Natural killer cell (primary cell): Measurements from ENCODE around the gene ZSCAN4. TPM values are rescaled to one million over a fixed set of nuclear protein-coding genes. Genes with fewer than 3 reads are reported as not detected.

Source experiments
- ATAC-seq, 3 donors: fragments of 150-1000 bp in 2 of 3; fragments of 200-7000 bp in 1 of 3; cut with Tn5 transposase; 1 replicate in 1 of 3; 2 replicates in 2 of 3; pipeline ENCODE4 v1.10.0; 2021; ENCODE audit warnings: mild to moderate bottlenecking in 2 of 3, moderate library complexity in 2 of 3
- DNase-seq, 2 donors: peaks; one replicate each; pipeline versions ENCODE4 v3.0.0 to v3.0.0-alpha.2; 2013 to 2021; ENCODE audit warnings: mixed read lengths in 1 of 2
- H3K27ac ChIP-seq: one replicate; pipeline ENCODE4 v1.5.1; 2013; ENCODE audit warnings: mild to moderate bottlenecking, low read length
- H3K27me3 ChIP-seq: one replicate; pipeline ENCODE4 v1.6.1; 2013; ENCODE audit warnings: low read length; ENCODE audit not compliant: control insufficient read depth, insufficient read depth
- H3K36me3 ChIP-seq: one replicate; pipeline ENCODE4 v1.6.1; 2013; ENCODE audit warnings: low read length; ENCODE audit not compliant: control insufficient read depth, insufficient read depth
- H3K4me1 ChIP-seq: one replicate; pipeline ENCODE4 v1.6.1; 2013; ENCODE audit warnings: low read length; ENCODE audit not compliant: control insufficient read depth, insufficient read depth
- H3K4me3 ChIP-seq: one replicate; pipeline ENCODE4 v1.5.1; 2013; ENCODE audit warnings: low read length
- H3K9me3 ChIP-seq: one replicate; pipeline ENCODE4 v1.6.1; 2013; ENCODE audit warnings: low read length; ENCODE audit not compliant: control insufficient read depth, insufficient read depth
- H3K27ac Mint-ChIP-seq, 2 donors: one replicate each; pipeline ENCODE4 v1.8.0; 2022; ENCODE audit warnings: mild to moderate bottlenecking in 2 of 2, mixed read lengths in 2 of 2, moderate library complexity in 1 of 2
- H3K27me3 Mint-ChIP-seq, 2 donors: one replicate each; pipeline ENCODE4 v1.8.0; 2022; ENCODE audit warnings: low read depth in 2 of 2, mixed read lengths in 2 of 2
- H3K36me3 Mint-ChIP-seq: one replicate; pipeline ENCODE4 v1.8.0; 2022; ENCODE audit warnings: mixed read lengths
- H3K4me1 Mint-ChIP-seq, 2 donors: one replicate each; pipeline ENCODE4 v1.8.0; 2022; ENCODE audit warnings: mixed read lengths in 2 of 2
- H3K4me3 Mint-ChIP-seq: one replicate; pipeline ENCODE4 v1.8.0; 2022; ENCODE audit warnings: mild to moderate bottlenecking, moderate library complexity, mixed read lengths
- H3K9me3 Mint-ChIP-seq, 2 donors: one replicate each; pipeline ENCODE4 v1.8.0; 2022; ENCODE audit warnings: mixed read lengths in 2 of 2
- WGBS: methylation state at CpG from one replicate; pipeline ENCODE4 v1.1.7; 2013; ENCODE audit warnings: missing lambda C conversion rate; ENCODE audit not compliant: insufficient coverage; 5-methylcytosine and 5-hydroxymethylcytosine counted together
- intact Hi-C: fragments of 100-400 bp; cut with micrococcal nuclease; formaldehyde crosslinking; loops from one replicate; pipeline ENCODE4 v1.14.2; 2022
- total RNA-seq, 4 donors: library from RNA; stranded (reverse); fragments of 120-200 nt in 1 of 4; gene quantifications; one replicate each; pipeline versions ENCODE4 v1.2.3 to v1.2.4, GENCODE V29; 2013 to 2022
- TF ChIP-seq, protein P1 (sequence below): fragments of 200-600 bp; IDR thresholded peaks from one replicate; pipeline ENCODE4 v1.8.0; 2022; ENCODE audit warnings: antibody characterized with exemption

Gene ZSCAN4
- total RNA-seq, 3 donors from 2014 or later (not counting 1 experiment from before 2014, with no cell fraction given), result not detected

DNA sequence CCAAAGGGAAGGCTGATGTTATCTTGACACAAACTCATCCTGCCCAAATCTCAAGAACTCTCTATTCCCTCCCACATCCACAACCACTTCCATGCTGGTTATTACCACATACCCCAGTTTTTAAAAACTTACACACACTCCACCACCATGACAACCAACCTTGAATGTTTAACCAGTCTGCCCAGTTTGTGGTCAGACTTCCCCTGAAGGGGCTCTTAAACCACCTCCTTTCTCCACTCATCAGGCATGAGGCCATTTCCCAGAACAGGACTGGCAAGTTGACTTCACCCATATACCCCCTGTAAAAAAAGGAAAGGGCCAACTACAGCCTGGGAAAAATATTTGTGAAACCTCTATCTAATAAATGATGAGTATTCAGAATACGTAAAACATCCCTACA lies 12.4 kb upstream of the ZSCAN4 start:
- Mint-ChIP-seq H3K27ac (no peak overlapping the region), H3K27me3 (peaks cover 21 to 33% of the 10 kb centered on the region in 2 donors), H3K4me3 (no peak overlapping the region), H3K9me3 (peaks cover 13 to 25% of the 10 kb centered on the region in 2 donors), H3K4me1 (peaks cover 8 to 19% of the 10 kb centered on the region in 2 donors), H3K36me3 (peaks cover 35% of the 10 kb centered on the region)
- H3K9me3 ChIP-seq, result peaks cover 19% of the 10 kb centered on the region
- no peak overlapping the region for H3K27ac ChIP-seq
- H3K4me1 ChIP-seq, result peaks cover 7% of the 10 kb centered on the region
- ATAC-seq (no peak), DNase-seq (no peak)
- peaks cover 3% of the 10 kb centered on the region for H3K27me3 ChIP-seq
- H3K4me3 ChIP-seq, result no peak overlapping the region
- intact Hi-C loops, result no loop called here
- WGBS, result no CpG with 5 or more reads among the region's 1 CpG
- TF ChIP-seq, protein P1, sequence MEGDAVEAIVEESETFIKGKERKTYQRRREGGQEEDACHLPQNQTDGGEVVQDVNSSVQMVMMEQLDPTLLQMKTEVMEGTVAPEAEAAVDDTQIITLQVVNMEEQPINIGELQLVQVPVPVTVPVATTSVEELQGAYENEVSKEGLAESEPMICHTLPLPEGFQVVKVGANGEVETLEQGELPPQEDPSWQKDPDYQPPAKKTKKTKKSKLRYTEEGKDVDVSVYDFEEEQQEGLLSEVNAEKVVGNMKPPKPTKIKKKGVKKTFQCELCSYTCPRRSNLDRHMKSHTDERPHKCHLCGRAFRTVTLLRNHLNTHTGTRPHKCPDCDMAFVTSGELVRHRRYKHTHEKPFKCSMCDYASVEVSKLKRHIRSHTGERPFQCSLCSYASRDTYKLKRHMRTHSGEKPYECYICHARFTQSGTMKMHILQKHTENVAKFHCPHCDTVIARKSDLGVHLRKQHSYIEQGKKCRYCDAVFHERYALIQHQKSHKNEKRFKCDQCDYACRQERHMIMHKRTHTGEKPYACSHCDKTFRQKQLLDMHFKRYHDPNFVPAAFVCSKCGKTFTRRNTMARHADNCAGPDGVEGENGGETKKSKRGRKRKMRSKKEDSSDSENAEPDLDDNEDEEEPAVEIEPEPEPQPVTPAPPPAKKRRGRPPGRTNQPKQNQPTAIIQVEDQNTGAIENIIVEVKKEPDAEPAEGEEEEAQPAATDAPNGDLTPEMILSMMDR, result no peak
- H3K36me3 ChIP-seq, result no peaks in the 10 kb centered on the region

DNA sequence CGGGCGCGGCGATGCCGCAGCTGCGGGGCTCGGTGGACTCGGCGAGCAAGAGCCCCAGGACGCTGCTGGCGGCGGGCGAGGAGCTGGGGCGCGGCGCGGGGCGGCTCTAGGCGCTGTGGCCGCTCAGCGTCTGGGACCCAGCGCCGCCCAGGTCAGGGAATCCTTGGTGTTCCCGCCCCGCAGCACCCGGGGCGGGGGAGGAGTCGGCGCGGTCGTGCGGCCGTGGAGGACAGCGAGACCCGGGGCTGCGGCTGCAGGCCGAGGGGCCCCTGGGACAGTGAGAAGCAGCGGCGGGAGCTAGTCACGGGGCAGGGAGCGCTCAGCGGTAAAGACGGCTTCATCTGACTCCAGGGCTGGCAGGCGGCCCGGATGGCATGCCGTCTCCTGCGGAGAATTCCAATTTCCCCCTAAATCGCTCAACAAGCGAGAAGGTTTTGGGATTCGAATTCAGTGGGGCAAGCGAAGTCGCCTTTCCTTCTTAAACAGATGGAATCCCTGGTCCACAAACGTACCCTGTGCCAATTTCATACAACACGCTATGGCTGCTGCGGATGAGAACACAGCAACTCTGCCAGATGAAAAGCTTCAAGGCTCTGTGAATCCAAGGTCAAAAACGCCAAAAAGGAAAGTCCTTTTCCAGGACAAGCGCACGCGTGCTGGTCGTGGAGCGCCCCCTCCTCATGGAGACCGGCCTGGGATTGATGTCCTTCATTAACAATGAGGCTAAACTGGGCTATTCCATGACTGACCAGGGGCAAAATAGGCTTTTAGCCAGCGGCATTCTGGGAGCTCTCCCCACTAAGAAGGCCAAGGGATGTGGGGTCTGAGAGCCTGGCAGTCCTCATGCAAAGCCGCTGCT lies 4.2 kb upstream of the ZSCAN4 start:
- peaks cover 31% of the 10 kb centered on the region for H3K27me3 ChIP-seq
- peaks cover 2% of the 10 kb centered on the region for H3K9me3 ChIP-seq
- peaks cover 26 to 29% of the 10 kb centered on the region in 2 donors for H3K27me3 Mint-ChIP-seq

DNA sequence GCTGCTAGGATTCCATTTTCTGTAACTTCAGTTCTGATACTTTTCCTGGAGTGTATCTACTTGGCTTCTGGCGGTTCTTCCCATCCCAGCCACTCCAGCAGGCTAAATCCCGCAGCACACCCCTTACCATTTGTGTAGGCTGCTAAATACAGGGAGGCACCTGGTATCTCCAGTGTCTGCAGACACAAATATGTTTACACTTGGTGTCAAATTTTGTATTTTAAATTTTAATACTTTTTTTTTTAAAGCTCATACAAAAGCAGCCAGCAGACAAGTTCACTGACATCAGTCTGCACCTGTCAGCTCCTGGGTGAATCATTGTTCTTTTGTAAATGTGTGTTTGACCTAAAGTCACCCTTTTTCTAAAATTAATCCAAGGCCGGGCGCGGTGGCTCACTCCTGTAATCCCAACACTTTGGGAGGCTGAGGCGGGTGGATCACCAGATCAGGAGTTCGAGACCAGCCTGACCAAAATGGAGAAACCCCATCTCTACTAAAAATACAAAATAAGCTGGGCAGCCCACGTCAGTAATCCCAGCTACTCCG lies 3.4 kb upstream of the ZSCAN4 start:
- H3K9me3 Mint-ChIP-seq, result no peaks in the 10 kb centered on the region
- no peak for ATAC-seq

More for the DNA sequence above, 4.2 kb upstream of the ZSCAN4 start:
- no peak overlapping the region for H3K27ac ChIP-seq
- H3K36me3 ChIP-seq, result no peaks in the 10 kb centered on the region
- Mint-ChIP-seq H3K4me1 (peaks cover 0 to 14% of the 10 kb centered on the region in 2 donors), H3K27ac (peak overlapping the region in 1 of 2 donors; percentile 60), H3K4me3 (peak overlapping the region; percentile 82), H3K36me3 (peaks cover 7% of the 10 kb centered on the region), H3K9me3 (no peaks in the 10 kb centered on the region)
- no peak overlapping the region for H3K4me3 ChIP-seq
- H3K4me1 ChIP-seq, result peaks cover 10% of the 10 kb centered on the region
- peak in 1 of 2 donors; percentile 9 for DNase-seq
- WGBS, result 6% methylated on average over 64 of the region's 64 CpGs
- intact Hi-C loops, result no loop called here
- ATAC-seq, result peak in 2 of 3 donors; percentile 57 to 64
- TF ChIP-seq, protein P1, result no peak

More for the DNA sequence above, 3.4 kb upstream of the ZSCAN4 start:
- Mint-ChIP-seq H3K27ac (no peak overlapping the region), H3K4me3 (peak overlapping the region; percentile 42), H3K4me1 (peaks cover 0 to 14% of the 10 kb centered on the region in 2 donors), H3K36me3 (peaks cover 7% of the 10 kb centered on the region), H3K27me3 (peaks cover 21 to 22% of the 10 kb centered on the region in 2 donors)
- Histone ChIP-seq H3K4me1 (peaks cover 10% of the 10 kb centered on the region), H3K27ac (no peak overlapping the region), H3K9me3 (peaks cover 2% of the 10 kb centered on the region), H3K36me3 (no peaks in the 10 kb centered on the region), H3K27me3 (peaks cover 31% of the 10 kb centered on the region), H3K4me3 (no peak overlapping the region)
- DNase-seq, result no peak
- WGBS, result 96% methylated on average over 9 of the region's 9 CpGs
- intact Hi-C loops, result no loop called here
- TF ChIP-seq, protein P1, result no peak
